Measurements from ENCODE around the gene RERE.
"Not testable (repeated sequence)": the region's sequence is repeated elsewhere in the genome, so short reads cannot be mapped to it uniquely, and the experiment has no call there.

The RERE gene

GRCh38 chr1:8523666-8524206 is 293.7 kb downstream of the RERE start:
- no peak for DNase-seq (ENCODE audit: low read depth in 4 of 4, low spot score in 1 of 4)

- no peak for DNase-seq (ENCODE audit: low read depth in 4 of 4, low spot score in 1 of 4)
These were observed 296.9 kb downstream of the RERE start for GRCh38 chr1:8520483-8520966.

GRCh38 chr1:8519167-8519566 is 298.3 kb downstream of the RERE start:
- DNase-seq (ENCODE audit: low read depth in 4 of 4, low spot score in 1 of 4) = no peak

- no peak for DNase-seq (ENCODE audit: low read depth in 4 of 4, low spot score in 1 of 4)
These were observed 299.0 kb downstream of the RERE start for GRCh38 chr1:8518490-8518801.

- no peak for DNase-seq (ENCODE audit: low read depth in 4 of 4, low spot score in 1 of 4)
These were observed 299.6 kb downstream of the RERE start for GRCh38 chr1:8517661-8518489.

GRCh38 chr1:8516793-8517556 is 300.5 kb downstream of the RERE start:
- DNase-seq (ENCODE audit: low read depth in 4 of 4, low spot score in 1 of 4) = no peak

GRCh38 chr1:8516278-8516777 is 301.1 kb downstream of the RERE start:
- DNase-seq (ENCODE audit: low read depth in 4 of 4, low spot score in 1 of 4) = no peak

GRCh38 chr1:8512504-8512903 is 304.9 kb downstream of the RERE start:
- DNase-seq (ENCODE audit: low read depth in 4 of 4, low spot score in 1 of 4) = no peak

- DNase-seq (ENCODE audit: low read depth in 4 of 4, low spot score in 1 of 4) = peak in 2 of 4 experiments; percentile 32 to 41
These were observed 307.2 kb downstream of the RERE start for GRCh38 chr1:8510041-8510823.

GRCh38 chr1:8509579-8509978 is 307.9 kb downstream of the RERE start:
- no peak for DNase-seq (ENCODE audit: low read depth in 4 of 4, low spot score in 1 of 4)

- no peak for DNase-seq (ENCODE audit: low read depth in 4 of 4, low spot score in 1 of 4)
These were observed 310.3 kb downstream of the RERE start for GRCh38 chr1:8506995-8507615.

- DNase-seq (ENCODE audit: low read depth in 4 of 4, low spot score in 1 of 4) = no peak
These were observed 311.0 kb downstream of the RERE start for GRCh38 chr1:8506456-8506855.

- no peak for DNase-seq (ENCODE audit: low read depth in 4 of 4, low spot score in 1 of 4)
These were observed 313.6 kb downstream of the RERE start for GRCh38 chr1:8503842-8504241.

- not testable (repeated sequence) for DNase-seq (ENCODE audit: low read depth in 4 of 4, low spot score in 1 of 4)
These were observed 314.5 kb downstream of the RERE start for GRCh38 chr1:8502949-8503348.

- DNase-seq (ENCODE audit: low read depth in 4 of 4, low spot score in 1 of 4) = no peak
These were observed 320.1 kb downstream of the RERE start for GRCh38 chr1:8497210-8497819.

- no peak for DNase-seq (ENCODE audit: low read depth in 4 of 4, low spot score in 1 of 4)
These were observed 321.0 kb downstream of the RERE start for GRCh38 chr1:8496473-8496872.

GRCh38 chr1:8495928-8496401 is 321.5 kb downstream of the RERE start:
- no peak for DNase-seq (ENCODE audit: low read depth in 4 of 4, low spot score in 1 of 4)

- no peak for DNase-seq (ENCODE audit: low read depth in 4 of 4, low spot score in 1 of 4)
These were observed 322.8 kb downstream of the RERE start for GRCh38 chr1:8494681-8495080.

- no peak for DNase-seq (ENCODE audit: low read depth in 4 of 4, low spot score in 1 of 4)
These were observed 323.4 kb downstream of the RERE start for GRCh38 chr1:8493916-8494540.

- DNase-seq (ENCODE audit: low read depth in 4 of 4, low spot score in 1 of 4) = no peak
These were observed 330.2 kb downstream of the RERE start for GRCh38 chr1:8487249-8487648.
